ENCODE results near the gene SLC6A17.

DNA sequence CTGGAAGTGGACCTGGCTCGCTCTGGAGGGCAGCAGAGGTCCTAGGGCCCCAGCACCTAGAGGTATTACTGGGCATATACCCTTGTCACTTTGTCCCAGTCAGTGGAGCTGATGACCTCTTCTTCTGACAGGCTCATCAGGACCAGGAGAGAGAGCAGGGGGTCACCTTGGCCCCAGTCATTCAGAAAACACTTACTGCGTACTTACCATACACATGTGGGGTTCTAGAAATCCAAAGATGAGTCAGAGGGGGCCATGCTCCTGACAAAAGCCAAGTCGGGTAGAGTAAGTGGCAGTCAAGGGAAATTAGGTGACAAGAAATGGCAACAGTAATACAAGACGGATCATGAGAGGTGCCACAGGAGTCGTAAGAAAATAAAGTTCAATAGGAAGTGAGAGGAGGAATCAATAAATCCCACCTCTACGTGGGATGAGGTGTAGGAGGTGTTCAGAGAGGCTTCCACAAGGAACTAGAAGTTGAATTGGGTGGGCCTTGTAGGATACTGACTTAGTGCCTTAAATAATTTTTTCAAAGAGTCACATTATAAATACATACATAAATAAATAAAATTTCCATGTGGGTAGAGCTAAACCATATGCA, 66.7 kb downstream of the SLC6A17 start:
- TF ChIP-seq CTCF (conservative IDR thresholded peaks at IDR 0.05 in 1 of 2, IDR thresholded peaks at IDR 0.05 in 1 of 2; ENCODE audit: extremely low read depth in 1 of 2, insufficient read depth in 1 of 2, low read depth in 1 of 2, low read length in 2 of 2) (no peak), EZH2 (IDR thresholded peaks at IDR 0.05; ENCODE audit: borderline replicate concordance, low read length) (no peak)
